ENCODE data around the gene CCT5.

GRCh38 chr5:10289353-10289752, 39.3 kb downstream of the CCT5 start:
- TF ChIP-seq POLR2A (IDR thresholded peaks at IDR 0.05) (peak in 1 of 2 donors; percentile 19), CTCF (IDR thresholded peaks at IDR 0.05) (peak in 5 of 6 experiments; percentile 9 to 42 (median 31))

Data from adrenal gland (tissue), 5 donors.